Activated CD8-positive, alpha-beta memory T cell treated with anti-CD3 and anti-CD28 coated beads, Interleukin-2, amount 50 U/mL, for 24 hours (primary cell): ENCODE measurements around the gene CAV3.

ENCODE experiments used
- DNase-seq: peaks from one replicate; pipeline ENCODE4 v3.0.0-alpha.2; 2020; ENCODE audit errors: extremely low read depth

CAV3 gene

DNA sequence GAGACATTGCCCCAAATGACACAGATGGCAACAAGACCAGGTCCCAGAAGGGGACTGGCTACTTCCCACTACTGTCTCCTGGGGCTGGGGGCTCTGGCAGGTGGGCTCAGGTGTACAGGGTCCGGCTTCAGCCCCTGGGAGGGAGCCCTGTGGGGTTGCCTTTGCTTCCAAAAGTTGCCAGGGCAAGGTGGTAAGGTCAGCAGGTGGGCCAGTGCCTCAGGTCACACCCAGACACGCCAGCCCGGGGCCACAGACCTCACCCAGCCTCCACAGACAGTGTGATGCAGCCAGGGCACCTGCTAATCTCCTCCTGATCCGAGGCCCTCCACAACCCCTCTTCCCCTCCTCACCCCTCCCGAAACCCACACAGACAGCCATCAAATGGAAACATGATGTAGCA lies 28.3 kb downstream of the CAV3 start:
- DNase-seq, result no peak

GRCh38 chr3:8762607-8763377 lies 29.2 kb downstream of the CAV3 start:
- DNase-seq, result no peak

GRCh38 chr3:8764528-8764927 lies 30.9 kb downstream of the CAV3 start:
- no peak for DNase-seq

DNA sequence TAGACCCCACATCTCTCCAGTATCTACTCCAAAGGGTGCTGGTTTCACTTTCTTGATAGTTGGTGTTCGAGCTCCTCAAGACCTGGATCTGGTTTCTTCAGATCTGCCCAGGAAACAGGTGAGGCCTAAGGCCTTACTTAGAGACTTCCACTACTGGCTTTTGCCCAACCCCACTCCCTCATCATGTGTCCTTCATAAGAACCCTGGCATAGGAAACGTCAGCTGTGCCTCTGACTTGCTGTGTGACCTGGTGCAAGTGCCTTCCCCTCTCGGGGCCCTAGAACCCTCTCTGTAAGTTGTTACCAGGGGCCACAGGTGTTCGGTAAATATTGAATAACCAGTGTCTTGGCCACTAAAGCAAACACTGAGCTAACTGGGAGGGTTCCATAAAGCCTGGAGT lies 31.9 kb downstream of the CAV3 start:
- no peak for DNase-seq

- DNase-seq, result no peak
These were observed 32.5 kb downstream of the CAV3 start for GRCh38 chr3:8766148-8766547.

DNA sequence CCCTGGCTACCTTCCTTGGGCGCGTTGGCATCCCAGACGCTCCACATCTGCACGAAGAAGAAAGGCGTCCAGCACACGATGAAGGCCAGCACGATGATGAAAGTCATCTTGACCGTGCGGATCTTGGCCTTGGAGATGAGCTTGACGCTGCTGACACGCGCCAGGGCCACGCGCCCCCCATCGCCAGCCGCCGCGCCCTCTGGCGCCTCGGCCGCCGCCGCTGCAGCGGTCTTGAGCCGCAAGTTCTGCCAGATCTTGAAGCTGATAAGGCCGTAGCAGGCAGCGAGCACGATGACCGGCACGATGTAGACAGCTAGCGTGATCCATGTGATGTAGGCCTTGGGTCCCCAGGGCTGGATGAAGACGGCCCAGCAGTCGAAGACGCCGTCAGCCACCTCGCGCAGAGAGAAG lies 33.7 kb downstream of the CAV3 start:
- DNase-seq, result no peak

DNA sequence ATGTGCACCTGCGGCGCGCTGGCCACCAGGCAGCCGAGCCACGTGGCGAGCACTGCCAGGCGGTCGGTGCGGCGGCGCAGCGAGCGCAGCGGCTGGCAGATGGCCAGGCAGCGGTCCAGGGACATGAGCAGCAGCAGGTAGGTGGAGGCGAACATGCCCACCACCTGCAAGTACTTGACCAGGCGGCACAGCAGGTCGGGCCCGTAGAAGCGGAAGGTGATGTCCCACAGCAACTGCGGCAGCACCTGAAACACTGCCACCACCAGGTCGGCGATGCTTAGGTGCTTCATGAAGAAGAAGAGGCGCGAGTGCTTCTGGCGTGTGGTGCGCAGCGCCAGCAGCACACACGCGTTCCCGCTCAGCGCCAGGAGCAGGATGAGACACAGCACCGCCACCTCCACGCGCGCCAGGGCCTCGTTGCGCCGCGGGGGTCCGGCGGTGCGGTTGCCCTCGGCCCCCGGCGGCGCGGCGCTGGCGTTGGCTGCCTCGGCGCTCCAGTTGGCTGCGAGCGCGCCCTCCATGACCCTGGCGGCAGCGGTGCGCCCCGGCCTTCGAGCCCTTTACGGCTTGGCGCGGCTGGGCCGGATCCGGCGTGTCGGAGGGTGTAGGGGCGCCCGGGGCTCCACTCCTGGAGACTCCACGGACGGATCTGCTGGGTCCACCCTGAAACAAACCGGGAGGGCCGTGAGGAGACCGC lies 34.2 kb downstream of the CAV3 start:
- no peak for DNase-seq

DNA sequence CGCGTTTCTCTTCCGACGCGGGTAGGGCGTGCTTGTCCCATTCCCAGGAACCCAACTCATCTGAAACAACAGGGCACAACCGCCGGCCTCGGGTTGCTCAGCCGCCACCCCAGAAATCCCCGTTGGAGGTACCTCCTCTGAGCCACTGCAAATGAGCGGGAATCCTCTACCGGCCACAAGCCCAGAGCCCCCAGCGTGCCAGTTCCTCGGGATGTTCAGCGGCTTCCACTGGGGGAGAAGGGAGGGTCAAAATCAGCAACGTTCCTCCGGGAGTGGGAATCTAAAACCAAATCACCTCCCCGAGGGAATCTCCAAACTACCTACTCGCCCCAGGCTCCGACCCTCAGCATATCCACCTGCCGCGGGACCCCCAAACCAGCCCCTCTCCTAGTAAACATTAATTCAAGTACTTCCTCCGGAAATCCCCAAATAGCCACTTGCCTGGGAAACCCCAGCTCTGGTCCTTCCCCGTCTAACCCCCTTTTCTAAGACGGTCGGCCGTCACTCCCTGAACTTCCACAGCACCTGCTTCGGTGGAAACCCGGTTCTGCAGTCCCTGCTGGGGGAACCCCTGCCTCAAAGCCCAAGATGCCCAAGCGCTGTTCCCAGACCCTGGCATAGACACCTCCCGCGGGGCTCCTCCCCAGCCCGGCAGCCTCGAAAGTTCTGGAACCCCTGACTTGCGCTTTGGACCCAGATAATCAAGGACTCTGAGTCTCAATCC lies 34.9 kb downstream of the CAV3 start:
- DNase-seq, result no peak

DNA sequence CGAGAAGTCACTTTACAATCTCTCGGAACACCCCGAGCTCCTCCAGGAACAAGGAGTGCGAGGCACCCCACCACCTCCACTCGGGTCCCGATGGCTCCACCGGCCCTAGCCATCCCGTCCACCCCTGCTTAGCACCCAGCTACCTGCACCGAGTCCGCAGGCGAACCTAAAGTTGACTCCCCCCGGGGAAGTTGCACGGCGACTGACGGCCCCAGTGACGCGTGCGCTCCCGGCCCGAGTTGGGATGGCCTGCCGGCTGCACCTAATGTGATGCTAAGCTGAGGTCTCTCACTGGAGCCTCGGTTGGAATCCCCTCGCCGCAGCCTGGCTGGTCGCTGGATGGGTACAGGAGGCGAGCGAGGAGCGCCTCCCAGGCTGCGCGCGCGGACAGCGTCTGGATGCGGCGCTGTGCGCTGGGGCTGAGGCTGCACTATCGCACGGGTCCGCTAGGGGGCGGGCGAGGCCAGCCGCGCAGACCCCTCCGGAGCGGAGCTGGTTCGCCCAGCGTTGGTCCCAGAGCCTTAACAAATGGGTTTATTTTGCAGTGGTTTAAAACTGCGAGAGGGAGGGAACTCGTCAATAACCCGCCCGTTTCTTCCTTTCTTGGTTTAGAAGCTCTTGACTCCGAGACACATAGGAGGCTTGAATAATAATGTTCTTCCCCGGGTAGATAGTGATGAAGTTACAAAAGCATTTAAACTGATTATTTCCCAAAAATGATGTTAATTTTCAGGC lies 35.7 kb downstream of the CAV3 start, which contains the start of gene OXTR:
Gene OXTR, minus strand, starts transcription at position 526 of the 735 bp plus-strand sequence. CDS start 1,426 bp downstream, outside the sequence.
- DNase-seq, result peak; percentile 2

DNA sequence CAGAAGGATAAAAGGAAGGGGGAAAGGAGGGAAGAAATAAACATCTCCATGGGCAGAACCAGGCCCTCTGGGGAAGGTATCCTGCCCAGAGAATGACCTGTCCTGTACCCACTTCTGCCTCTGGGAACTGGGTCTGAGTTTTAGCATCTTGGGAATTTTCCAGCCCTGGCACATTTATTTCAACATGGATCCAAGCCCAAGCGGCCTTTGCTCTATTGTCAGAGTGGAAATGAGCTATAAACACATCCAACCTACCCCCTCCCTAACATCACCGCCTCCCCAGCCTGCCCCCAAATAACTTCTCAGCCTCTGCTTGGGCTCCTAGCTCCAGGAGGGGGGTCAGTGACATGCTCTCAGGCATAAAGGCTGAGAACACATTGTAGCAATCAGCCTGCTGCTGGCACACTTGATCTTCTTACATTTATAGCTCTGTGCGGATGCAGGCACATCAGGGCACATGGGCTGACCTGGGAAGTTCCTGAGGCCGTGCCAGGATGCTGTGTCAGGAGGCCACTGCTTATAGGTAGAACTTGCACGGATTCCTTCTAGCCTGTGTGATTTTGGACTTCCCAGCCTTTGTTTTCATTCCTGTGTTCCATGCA lies 40.4 kb downstream of the CAV3 start:
- no peak for DNase-seq

DNA sequence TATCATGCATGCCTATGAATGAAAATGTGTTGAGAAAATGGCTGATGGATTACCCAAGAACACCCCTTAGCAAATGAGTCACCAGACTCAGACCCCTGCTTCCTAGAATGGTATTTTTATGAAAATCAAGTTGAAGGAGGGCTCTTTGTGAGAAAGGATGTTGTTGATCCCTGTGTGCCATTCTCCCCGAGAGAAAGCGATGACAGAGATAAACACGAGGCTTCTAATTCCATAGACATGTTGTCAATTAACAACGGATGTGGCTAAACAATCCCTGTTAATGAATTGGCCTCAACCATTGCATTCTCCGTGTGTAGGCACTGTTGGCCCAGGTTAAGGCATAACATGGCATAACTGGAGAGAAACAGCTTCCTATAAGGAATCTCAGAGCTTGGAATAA lies 41.6 kb downstream of the CAV3 start:
- DNase-seq, result no peak

DNA sequence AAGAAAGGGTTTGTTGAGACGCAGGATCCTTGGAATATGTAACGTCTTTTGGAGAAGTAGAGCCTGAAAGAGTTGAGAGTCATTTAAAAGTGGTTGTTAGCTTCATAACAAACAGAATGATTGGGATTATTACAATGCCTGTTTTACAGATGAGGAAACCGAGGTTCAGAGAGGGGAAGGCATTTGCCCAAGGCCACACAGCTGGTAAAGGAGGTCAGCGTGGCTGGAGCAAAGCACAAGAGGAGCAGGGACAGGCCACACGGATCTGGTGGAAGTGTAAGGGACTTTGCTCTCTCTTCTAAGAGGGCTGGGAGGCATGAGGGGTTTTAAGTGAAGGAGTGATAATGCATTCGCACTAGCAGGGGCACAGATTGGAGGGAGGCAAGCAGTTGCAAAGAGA lies 42.0 kb downstream of the CAV3 start:
- no peak for DNase-seq

DNA sequence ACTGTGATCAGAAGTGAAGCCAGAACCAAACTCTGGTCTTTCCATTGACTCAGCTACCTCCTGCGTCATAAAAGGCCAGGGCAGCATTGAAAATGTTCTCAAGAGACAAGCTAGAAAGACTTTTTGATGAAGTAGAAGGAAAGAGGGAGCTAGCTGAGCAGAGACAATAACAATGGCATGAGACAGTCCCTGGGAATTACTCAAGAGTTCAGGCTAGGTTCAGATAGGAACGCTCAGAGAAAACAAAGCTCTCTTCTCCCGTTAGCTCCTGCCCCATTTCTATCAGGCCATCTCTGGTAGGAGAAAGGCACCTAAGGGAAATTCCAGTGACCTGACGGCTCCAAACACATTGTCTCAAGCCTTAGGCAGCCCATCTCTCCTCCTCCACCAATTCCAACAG lies 42.8 kb downstream of the CAV3 start:
- no peak for DNase-seq

- no peak for DNase-seq
These were observed 43.8 kb downstream of the CAV3 start for GRCh38 chr3:8777201-8777977.

- no peak for DNase-seq
These were observed 44.3 kb downstream of the CAV3 start for GRCh38 chr3:8777978-8778267.

- DNase-seq, result no peak
These were observed 44.9 kb downstream of the CAV3 start for GRCh38 chr3:8778475-8778874.

- no peak for DNase-seq
These were observed 46.7 kb downstream of the CAV3 start for GRCh38 chr3:8780279-8780678.

DNA sequence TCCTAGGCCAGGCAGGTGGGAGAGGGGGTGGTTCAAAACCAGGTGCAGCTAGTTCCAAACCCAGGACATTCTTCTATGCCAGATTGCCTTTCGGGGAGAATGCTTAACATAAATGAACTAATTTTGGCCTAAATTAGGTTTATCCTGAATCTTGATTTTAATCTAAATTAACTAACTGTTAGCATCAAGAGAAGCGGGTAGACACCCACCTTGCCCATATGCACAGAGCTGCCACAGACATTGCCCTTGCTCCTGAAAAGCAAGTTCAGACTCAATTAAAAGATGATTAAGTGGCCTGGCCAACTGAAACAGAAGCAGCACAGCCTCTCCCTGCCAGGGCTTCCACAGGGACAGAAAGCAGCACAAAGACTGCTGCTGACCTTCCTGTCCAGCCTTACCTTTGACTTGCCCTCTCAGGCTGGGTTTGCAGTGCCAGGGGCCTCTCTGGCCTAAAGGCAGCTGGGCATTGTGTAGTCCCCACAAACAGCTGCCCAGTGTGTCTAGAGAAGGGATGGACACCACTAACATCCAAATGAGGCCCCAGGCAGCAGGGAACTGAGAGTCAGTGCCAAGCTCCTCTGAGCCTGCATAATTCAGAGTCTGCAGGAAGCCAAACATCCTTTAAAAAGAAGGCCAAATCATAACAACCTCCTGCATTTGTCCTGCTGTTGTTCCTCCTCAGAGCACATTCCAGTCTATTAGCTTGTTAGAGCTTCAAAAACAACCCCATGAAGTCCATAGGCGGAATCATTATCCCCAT lies 51.3 kb downstream of the CAV3 start:
- no peak for DNase-seq

- DNase-seq, result no peak
These were observed 56.9 kb downstream of the CAV3 start for GRCh38 chr3:8790529-8790928.

DNA sequence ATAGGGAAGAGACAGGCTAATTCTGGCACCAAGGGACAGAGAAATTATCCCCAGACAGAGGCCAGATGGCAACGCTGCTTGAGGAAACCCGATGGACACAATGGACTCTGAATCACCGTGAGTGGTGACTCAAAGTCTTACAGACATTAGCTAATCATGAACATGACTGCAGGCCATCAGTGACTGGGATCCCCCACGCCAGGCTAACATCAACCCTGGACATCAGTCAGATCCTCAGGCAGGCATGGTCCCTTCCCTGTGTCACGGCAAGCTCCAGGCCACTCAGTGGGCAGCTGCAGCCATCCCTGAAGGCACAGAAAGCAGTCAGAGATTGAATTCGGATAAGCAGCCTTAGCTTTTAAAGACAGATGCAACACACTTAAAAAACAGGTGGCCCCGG lies 59.6 kb downstream of the CAV3 start:
- DNase-seq, result no peak
